NCI-H2107 treated with DMSO at 0.1 percent for 48 hours (cell line): Measurements from ENCODE around the gene STX3.

Experiments used
- DNase-seq: peaks from one replicate; lab custom pipeline; 2025; ENCODE audit not compliant: unreplicated experiment; lab: John Stamatoyannopoulos, UW

STX3 gene

GRCh38 chr11:59754859-59755700 lies at the start of gene STX3:
Gene STX3 (plus strand): TSS chr11:59755376. CDS start chr11:59755606, 230 bp downstream.
- peak; percentile 24 for DNase-seq

DNA sequence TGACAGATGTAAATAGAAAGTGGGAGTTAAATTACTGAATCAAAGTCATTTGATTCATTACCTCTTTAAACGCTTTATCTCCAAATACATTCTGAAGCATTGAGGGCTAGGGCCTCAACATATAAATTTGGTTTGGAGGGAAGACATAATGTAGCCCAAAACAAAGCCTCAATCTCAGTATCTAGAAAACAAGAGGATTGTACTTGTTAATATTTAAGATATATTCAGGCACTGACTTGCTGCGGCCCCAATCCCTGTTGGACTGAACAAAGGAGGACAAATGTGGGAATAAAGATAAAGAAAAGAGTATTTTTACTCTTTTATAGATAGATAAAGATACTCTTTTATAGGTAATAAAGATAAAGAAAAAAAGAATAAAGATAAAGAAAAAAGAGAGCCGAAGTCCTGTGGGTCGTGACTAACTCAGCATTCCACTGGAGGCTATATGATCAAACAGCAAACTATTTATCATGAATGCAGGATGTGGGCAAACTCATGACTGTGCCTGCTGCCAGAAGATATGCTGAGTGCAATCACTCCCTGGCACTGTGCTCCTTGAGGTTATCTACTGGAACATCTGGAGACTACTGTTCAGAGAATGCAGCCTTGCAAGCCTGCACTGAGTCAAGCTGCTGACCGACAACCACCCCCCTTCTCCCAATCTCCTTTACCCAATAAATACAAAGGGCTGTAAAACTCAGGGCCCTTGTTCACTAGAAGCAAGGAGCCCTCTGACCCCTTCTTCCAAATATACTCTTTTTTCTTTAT lies 48.5 kb upstream of the STX3 start:
- DNase-seq, result no peak

DNA sequence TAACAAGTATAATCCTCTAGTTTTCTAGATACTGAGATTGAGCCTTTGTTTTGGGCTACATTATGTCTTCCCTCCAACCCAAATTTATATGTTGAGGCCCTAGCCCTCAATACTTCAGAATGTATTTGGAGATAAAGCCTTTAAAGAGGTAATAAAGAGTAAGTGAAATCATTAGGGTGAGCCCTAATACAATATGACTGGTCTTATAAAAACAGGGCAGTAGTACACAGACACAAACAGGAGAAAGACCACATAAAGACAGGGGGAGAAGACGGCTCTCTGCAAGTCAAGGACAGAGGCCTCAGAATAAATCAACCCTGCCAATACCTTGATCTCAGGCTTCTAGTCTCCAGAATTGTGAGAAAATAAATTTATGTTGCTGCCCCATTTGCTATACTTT lies 47.8 kb upstream of the STX3 start:
- no peak for DNase-seq

DNA sequence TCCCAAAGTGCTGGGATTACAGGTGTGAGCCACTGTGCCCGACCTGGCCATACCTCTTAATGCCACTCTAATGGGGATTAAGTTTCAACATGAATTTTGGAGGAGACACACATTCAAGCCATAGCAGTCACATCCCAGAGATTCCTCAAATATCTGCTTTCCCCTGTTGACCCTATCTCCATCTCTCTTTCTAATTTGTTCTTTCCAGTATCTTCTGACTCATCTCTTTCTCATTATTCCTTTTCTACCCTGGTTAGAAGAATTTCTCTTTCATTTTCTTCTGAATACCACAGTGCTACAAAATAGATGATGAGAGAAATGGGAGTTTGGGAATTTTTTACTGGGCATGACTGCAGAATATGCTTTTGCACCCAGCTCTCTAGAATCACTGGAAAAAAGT lies 46.6 kb upstream of the STX3 start:
- DNase-seq, result no peak

DNA sequence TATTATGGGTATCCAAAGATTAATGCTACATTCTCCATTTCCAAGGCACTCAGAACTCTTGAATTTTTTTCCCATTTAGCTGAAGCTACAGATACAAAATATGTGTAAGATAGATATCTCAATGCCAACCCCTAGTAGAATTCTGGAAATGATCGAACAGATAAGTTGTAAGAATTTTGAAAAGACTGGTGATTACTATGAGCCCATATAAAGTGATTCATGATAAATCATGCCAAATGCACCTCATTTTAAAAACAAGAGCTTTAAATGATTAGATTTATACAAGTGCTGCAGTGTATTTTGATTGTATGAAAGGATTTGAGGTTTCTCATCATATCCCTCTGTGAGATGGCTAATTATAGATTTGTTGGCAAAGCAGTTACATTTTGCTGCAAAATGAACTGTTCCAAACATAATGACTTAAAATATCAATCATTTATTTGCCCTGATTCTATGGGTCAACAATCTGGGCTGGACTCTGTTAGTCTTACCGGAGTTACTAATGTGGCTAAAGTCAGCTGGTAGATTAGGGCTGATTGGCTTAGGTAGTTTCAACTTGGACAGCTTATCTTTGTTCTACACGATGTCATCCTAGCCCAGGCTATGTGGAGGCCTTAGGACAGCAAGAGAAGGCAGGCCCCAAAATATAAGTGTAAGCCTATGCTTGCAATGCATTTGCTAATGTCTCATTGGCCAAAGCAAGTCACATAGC lies 44.9 kb upstream of the STX3 start:
- no peak for DNase-seq

GRCh38 chr11:59713745-59714144 lies 41.4 kb upstream of the STX3 start, which contains the start of gene OR10V1:
Gene OR10V1 (minus strand): TSS chr11:59713845. CDS start chr11:59713845, 0 bp downstream.
- no peak for DNase-seq

- no peak for DNase-seq
These were observed 39.1 kb upstream of the STX3 start for GRCh38 chr11:59716051-59716450.

GRCh38 chr11:59719556-59719955 lies 35.6 kb upstream of the STX3 start:
- no peak for DNase-seq

- no peak for DNase-seq
These were observed 31.1 kb upstream of the STX3 start for GRCh38 chr11:59724066-59724465.

DNA sequence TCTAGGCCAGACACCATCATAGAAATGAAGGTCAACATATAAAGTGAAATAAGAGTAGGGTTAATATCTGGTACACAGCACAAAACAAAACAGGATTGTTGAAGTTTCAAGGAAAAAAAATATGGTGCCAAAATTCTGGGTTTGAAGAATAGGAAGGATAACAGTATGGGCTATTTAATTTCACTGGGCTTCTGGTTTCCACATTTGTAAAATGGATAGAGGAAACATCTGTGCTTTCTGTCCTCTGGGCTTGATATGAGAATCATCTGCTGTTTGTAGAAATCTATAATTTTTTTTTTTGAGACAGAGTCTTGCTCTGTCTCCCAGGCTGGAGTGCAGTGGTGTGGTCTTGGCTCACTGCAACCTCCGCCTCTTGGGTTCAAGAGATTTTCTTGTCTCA lies 27.8 kb upstream of the STX3 start:
- no peak for DNase-seq

GRCh38 chr11:59728154-59728553 lies 27.0 kb upstream of the STX3 start:
- DNase-seq, result no peak

GRCh38 chr11:59728913-59729312 lies 26.3 kb upstream of the STX3 start:
- no peak for DNase-seq

DNA sequence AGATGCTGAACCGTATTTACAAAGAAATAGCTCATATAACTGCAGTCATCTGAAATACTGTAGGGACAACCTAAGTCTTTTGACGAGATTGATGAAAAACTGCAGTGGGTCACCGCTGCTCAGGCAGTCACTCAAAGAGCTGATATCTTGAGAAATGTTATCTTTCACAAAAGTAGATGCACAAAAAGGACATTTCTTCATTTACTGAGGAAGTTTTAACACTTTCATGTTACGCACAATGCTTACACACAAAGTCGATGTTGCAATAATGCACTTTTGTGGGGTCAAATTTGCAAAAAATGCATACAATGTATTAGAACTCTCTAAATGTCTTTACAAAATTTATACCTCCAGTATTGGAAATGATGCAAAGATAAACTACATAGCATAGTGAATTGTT lies 25.3 kb upstream of the STX3 start:
- DNase-seq, result no peak

DNA sequence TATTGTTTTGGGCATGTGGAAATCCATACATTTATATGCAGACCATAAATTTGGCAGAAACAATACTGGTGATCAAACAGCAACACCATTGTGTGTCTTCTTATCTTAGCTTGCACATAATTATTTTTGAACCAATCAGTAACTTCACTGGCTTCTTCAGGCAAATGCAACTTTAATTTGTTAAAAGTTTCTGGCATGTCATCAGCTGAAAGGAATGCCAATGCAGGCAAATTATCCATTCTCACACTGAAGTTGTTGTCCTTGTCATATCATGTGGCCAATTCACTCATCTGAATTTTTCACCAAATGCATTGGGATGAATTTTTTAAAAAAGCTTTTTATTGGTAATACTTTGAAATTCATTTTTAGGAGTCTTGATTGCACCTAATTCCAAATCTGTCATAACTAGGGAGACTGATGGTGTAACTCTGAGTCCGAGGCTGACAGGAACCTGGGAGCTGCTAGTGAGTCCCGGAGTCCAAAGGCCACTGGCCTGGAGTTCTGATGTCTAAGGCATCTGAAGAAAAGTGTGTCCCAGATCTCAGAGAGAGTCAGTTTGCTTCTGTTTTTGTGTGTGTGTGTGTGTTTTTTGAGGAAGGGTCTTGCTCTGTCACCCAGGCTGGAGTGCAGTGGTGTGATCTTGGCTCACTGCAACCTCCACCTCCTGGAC lies 24.1 kb upstream of the STX3 start:
- DNase-seq, result no peak

- DNase-seq, result no peak
These were observed 9.1 kb upstream of the STX3 start for GRCh38 chr11:59746111-59746510.

GRCh38 chr11:59753650-59754493 lies 1.3 kb upstream of the STX3 start:
- DNase-seq, result peak; percentile 49

GRCh38 chr11:59754494-59754858 lies 700 bp upstream of the STX3 start:
- peak; percentile 13 for DNase-seq

DNA sequence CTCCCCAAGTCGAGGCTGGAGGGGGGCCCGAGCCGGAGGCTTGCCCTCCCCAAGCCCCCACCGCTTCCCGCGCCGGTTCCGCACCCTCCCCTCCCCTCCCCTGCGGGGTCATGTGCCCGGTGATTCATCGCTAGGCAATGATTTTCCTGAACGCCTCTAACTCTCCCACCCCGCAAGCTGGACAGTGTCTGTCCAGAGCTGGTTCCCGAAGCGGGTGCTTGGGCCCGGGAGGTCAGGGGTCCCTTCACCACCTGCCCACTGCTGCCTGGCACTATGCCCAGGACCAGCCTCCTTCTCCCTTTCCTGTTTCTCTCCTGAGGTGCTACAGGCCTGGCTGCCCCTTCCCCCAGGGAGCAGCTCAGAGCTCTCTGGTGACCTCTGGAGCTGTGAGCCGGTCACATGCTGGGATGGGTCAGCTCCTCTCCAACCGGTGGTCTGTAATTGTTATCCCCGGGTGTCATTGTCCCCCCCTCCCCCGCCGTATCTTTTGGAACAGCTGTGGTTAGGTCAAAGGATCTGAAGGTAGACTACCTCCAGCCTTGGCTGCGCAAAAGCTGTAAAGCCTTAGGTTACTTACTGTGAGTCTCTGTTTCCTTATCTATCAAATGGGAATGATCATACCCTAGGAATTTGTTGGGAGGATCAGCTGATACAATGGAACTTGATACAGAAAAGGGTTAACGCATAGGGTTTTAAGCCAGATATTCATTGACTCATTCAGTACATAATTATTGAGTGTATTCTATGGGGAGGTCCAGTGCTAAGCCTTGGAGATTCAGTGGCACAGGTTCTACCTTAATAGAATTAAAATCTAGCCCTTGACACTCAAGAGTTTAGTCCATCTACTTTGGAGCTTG lies 753 bp downstream of the STX3 start:
- no peak for DNase-seq

GRCh38 chr11:59756558-59756840 lies 1.3 kb downstream of the STX3 start:
- DNase-seq, result no peak
